ENCODE measurements around the gene HTRA3. TPM values are rescaled to one million over a fixed set of nuclear protein-coding genes. Genes with fewer than 3 reads are reported as not detected.
A peak's percentile ranks its signal among the peaks of the same experiment; 100 is the strongest.
"Not testable (repeated sequence)": the region's sequence is repeated elsewhere in the genome, so short reads cannot be mapped to it uniquely, and the experiment has no call there.

HTRA3 gene
- total RNA-seq, 1 donor from 2014 or later = 1.6 TPM

GRCh38 chr4:8335848-8336247, 66.3 kb downstream of the HTRA3 start:
- ATAC-seq = no peak
- no peak for DNase-seq (ENCODE audit: low spot score)

- no peak for ATAC-seq
- DNase-seq (ENCODE audit: low spot score) = peak; percentile 10
Measured at GRCh38 chr4:8336412-8337075, 67.0 kb downstream of the HTRA3 start.

GRCh38 chr4:8338351-8338961, 68.9 kb downstream of the HTRA3 start:
- ATAC-seq (no peak), DNase-seq (ENCODE audit: low spot score) (peak; percentile 4)

- ATAC-seq (peak; percentile 87), DNase-seq (ENCODE audit: low spot score) (peak; percentile 64)
Measured at GRCh38 chr4:8340781-8341241, 71.3 kb downstream of the HTRA3 start.

GRCh38 chr4:8341281-8341680, 71.7 kb downstream of the HTRA3 start:
- DNase-seq (ENCODE audit: low spot score) = peak; percentile 10
- not testable (repeated sequence) for ATAC-seq

- peak; percentile 65 for ATAC-seq
- DNase-seq (ENCODE audit: low spot score) = peak; percentile 62
Measured at GRCh38 chr4:8341691-8342090, 72.1 kb downstream of the HTRA3 start.

- ATAC-seq = no peak
- DNase-seq (ENCODE audit: low spot score) = peak; percentile 34
Measured at GRCh38 chr4:8342651-8343261, 73.2 kb downstream of the HTRA3 start.

- ATAC-seq (no peak), DNase-seq (ENCODE audit: low spot score) (peak; percentile 34)
Measured at GRCh38 chr4:8343262-8343966, 73.9 kb downstream of the HTRA3 start.

- ATAC-seq (no peak), DNase-seq (ENCODE audit: low spot score) (no peak)
Measured at GRCh38 chr4:8343967-8344331, 74.4 kb downstream of the HTRA3 start.

- no peak for DNase-seq (ENCODE audit: low spot score)
- ATAC-seq = no peak
Measured at GRCh38 chr4:8344377-8344776, 74.8 kb downstream of the HTRA3 start.

GRCh38 chr4:8345053-8345945, 75.7 kb downstream of the HTRA3 start:
- DNase-seq (ENCODE audit: low spot score) (no peak), ATAC-seq (no peak)

GRCh38 chr4:8345946-8346814, 76.6 kb downstream of the HTRA3 start:
- peak; percentile 72 for DNase-seq (ENCODE audit: low spot score)
- ATAC-seq = peak; percentile 64

- ATAC-seq (peak; percentile 68), DNase-seq (ENCODE audit: low spot score) (no peak)
Measured at GRCh38 chr4:8346838-8347605, 77.5 kb downstream of the HTRA3 start.

- DNase-seq (ENCODE audit: low spot score) (no peak), ATAC-seq (no peak)
Measured at GRCh38 chr4:8347660-8348059, 78.1 kb downstream of the HTRA3 start.

GRCh38 chr4:8348071-8348470, 78.5 kb downstream of the HTRA3 start:
- DNase-seq (ENCODE audit: low spot score) (no peak), ATAC-seq (no peak)

GRCh38 chr4:8349236-8349635, 79.7 kb downstream of the HTRA3 start:
- ATAC-seq; DNase-seq (ENCODE audit: low spot score): not testable (repeated sequence)

- ATAC-seq (no peak), DNase-seq (ENCODE audit: low spot score) (no peak)
Measured at GRCh38 chr4:8349664-8350236, 80.2 kb downstream of the HTRA3 start.

GRCh38 chr4:8350352-8350751, 80.8 kb downstream of the HTRA3 start:
- DNase-seq (ENCODE audit: low spot score) (no peak), ATAC-seq (no peak)
